CD4-positive, alpha-beta T cell (primary cell): ENCODE results near the gene CALHM4. TPM values are rescaled to one million over a fixed set of nuclear protein-coding genes. Genes with fewer than 3 reads are reported as not detected.

ENCODE experiments used
- ATAC-seq: fragments of 200-7000 bp; cut with Tn5 transposase; one replicate; pipeline ENCODE4 v1.10.0; 2022; ENCODE audit warnings: mild to moderate bottlenecking; ENCODE audit not compliant: poor library complexity
- CTCF ChIA-PET: fragments of 350-600 bp; sonication (Branson Sonifier 250); formaldehyde crosslinking; loops from one replicate; lab custom pipeline; 2021; ENCODE audit warnings: antibody characterized with exemption, inconsistent platforms; lab: Charles Lee
- POLR2A ChIA-PET: fragments of 350-600 bp; sonication (Branson Sonifier 250); formaldehyde crosslinking; loops from one replicate; lab custom pipeline; 2021; ENCODE audit warnings: antibody characterized with exemption, inconsistent platforms; lab: Charles Lee
- DNase-seq, 14 experiments: peaks; one replicate each; pipeline ENCODE4 v3.0.0-alpha.2; 2013 to 2020; ENCODE audit warnings: mixed read lengths in 2 of 14
- H3K27ac ChIP-seq, 2 donors: one replicate each; pipeline versions ENCODE4 v1.5.1 to v1.7.0; 2013; ENCODE audit warnings: low read length in 2 of 2, low read depth in 1 of 2, mild to moderate bottlenecking in 1 of 2
- H3K27me3 ChIP-seq, 2 experiments: 1 replicate in 1 of 2; 2 replicates in 1 of 2; pipeline versions ENCODE4 v1.6.1 to v1.7.0; 2013; ENCODE audit warnings: low read length in 2 of 2, control low read depth in 1 of 2, mild to moderate bottlenecking in 1 of 2, moderate library complexity in 1 of 2; ENCODE audit not compliant: insufficient read depth in 2 of 2, control insufficient read depth in 1 of 2
- H3K36me3 ChIP-seq: one replicate; pipeline ENCODE4 v1.6.1; 2013; ENCODE audit warnings: low read length, control low read depth; ENCODE audit not compliant: insufficient read depth
- H3K4me1 ChIP-seq: one replicate; pipeline ENCODE4 v1.6.1; 2013; ENCODE audit warnings: low read length, control low read depth; ENCODE audit not compliant: insufficient read depth
- H3K4me3 ChIP-seq: one replicate; pipeline ENCODE4 v1.5.1; 2013; ENCODE audit warnings: mild to moderate bottlenecking, low read length, moderate library complexity
- H3K9me3 ChIP-seq, 2 experiments: 1 replicate in 1 of 2; 2 replicates in 1 of 2; pipeline versions ENCODE4 v1.6.1 to v1.7.0; 2013; ENCODE audit warnings: low read length in 2 of 2, mild to moderate bottlenecking in 2 of 2, control low read depth in 1 of 2, moderate library complexity in 1 of 2; ENCODE audit not compliant: control insufficient read depth in 1 of 2, insufficient read depth in 1 of 2
- H3K27ac Mint-ChIP-seq: one replicate; pipeline ENCODE4 v1.8.0; 2020; ENCODE audit warnings: mixed read lengths
- H3K27me3 Mint-ChIP-seq: one replicate; pipeline ENCODE4 v1.8.0; 2021; ENCODE audit warnings: mixed read lengths
- H3K36me3 Mint-ChIP-seq: one replicate; pipeline ENCODE4 v1.8.0; 2021; ENCODE audit warnings: low read depth, mixed read lengths
- H3K4me1 Mint-ChIP-seq: one replicate; pipeline ENCODE4 v1.8.0; 2021; ENCODE audit warnings: low read depth, mixed read lengths
- H3K4me3 Mint-ChIP-seq: one replicate; pipeline ENCODE4 v1.8.0; 2020; ENCODE audit warnings: mild to moderate bottlenecking, mixed read lengths
- H3K9me3 Mint-ChIP-seq: one replicate; pipeline ENCODE4 v1.8.0; 2020; ENCODE audit warnings: mixed read lengths
- intact Hi-C, 2 experiments: fragments of 100-400 bp; cut with DNase I in 1 of 2; cut with micrococcal nuclease in 1 of 2; formaldehyde crosslinking; loops; one replicate each; pipeline versions ENCODE4 v1.15.1 to v1.9.0; 2023 to 2025; cut with DNase I, micrococcal nuclease
- total RNA-seq, 174 experiments: library from RNA in 2 of 174; stranded (reverse) in 2 of 174; gene quantifications; one replicate each; pipeline ENCODE4 v1.2.3 and lab custom pipeline; 2021 to 2026
- TF ChIP-seq, protein P1 (sequence below): fragments of 200-600 bp; IDR thresholded peaks from one replicate; pipeline ENCODE4 v1.8.0; 2022; ENCODE audit warnings: antibody characterized with exemption, mild to moderate bottlenecking

CALHM4 gene
- total RNA-seq, 2 experiments from 2014 or later, result not detected

DNA sequence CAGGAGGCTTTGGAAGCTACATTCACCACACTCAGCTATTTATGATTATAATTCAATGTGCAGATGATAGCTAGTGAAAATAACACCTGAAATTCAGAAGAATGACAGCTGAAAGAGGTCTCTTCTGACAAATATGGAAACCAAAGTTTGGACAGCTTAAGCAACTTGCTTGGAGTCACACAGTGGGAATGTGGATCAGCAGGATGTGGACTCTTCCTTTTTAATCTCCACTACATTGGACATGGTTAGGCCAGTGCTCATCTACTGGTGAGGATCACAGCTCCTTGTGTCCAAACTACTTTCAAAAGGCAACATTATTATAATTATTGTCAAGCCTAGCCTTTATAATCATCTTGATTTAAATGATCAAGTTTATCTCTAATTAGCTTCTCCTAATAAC lies 18.4 kb upstream of the CALHM4 start:
- DNase-seq (no peak), ATAC-seq (no peak)
- no peak overlapping the region for H3K27ac ChIP-seq
- ChIA-PET POLR2A (interaction anchor here (0.8 to 0.9 kb wide), 2 partner anchors 36 to 255 kb away, joined by 3 to 4 read pairs; partner anchors contain the start of genes RWDD1 and TSPYL1), CTCF (interaction anchor here (1.2 to 2.8 kb wide), 3 partner anchors 26 to 266 kb away, joined by 3 to 17 read pairs (median 3); no protein-coding TSS in a partner anchor)
- Mint-ChIP-seq H3K27me3 (peaks cover 31% of the 10 kb centered on the region), H3K27ac (no peak overlapping the region), H3K4me1 (no peaks in the 10 kb centered on the region), H3K4me3 (no peak overlapping the region), H3K9me3 (no peaks in the 10 kb centered on the region), H3K36me3 (no peaks in the 10 kb centered on the region)
- H3K9me3 ChIP-seq, result no peaks in the 10 kb centered on the region
- H3K36me3 ChIP-seq, result no peaks in the 10 kb centered on the region
- H3K4me3 ChIP-seq, result no peak overlapping the region
- TF ChIP-seq, protein P1, sequence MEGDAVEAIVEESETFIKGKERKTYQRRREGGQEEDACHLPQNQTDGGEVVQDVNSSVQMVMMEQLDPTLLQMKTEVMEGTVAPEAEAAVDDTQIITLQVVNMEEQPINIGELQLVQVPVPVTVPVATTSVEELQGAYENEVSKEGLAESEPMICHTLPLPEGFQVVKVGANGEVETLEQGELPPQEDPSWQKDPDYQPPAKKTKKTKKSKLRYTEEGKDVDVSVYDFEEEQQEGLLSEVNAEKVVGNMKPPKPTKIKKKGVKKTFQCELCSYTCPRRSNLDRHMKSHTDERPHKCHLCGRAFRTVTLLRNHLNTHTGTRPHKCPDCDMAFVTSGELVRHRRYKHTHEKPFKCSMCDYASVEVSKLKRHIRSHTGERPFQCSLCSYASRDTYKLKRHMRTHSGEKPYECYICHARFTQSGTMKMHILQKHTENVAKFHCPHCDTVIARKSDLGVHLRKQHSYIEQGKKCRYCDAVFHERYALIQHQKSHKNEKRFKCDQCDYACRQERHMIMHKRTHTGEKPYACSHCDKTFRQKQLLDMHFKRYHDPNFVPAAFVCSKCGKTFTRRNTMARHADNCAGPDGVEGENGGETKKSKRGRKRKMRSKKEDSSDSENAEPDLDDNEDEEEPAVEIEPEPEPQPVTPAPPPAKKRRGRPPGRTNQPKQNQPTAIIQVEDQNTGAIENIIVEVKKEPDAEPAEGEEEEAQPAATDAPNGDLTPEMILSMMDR, result no peak
- intact Hi-C loops, result loop anchor here (5.0 to 10.0 kb wide), 2 partner anchors 117 to 310 kb away; no protein-coding TSS in a partner anchor
- no peaks in the 10 kb centered on the region for H3K4me1 ChIP-seq
- peaks cover 0 to 5% of the 10 kb centered on the region in 2 experiments for H3K27me3 ChIP-seq

DNA sequence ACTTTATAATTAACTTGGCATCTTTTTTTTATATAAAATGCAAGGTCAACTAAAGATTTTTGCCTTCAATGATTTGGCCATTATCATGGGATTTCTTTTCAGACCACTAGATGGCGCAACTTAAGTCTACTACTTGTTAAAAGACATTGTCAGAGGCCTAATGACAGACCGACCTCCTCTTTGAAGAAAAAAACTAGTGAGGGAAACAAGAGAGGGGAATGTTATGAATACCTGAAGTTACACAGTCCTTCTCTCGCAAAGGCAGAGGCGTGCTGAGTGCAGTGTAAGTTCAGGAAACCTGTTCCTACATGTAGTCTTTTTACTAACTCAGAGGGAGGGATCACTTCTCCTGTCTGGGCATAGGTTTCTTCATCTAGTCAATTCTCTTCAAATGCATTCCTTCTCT lies 17.3 kb upstream of the CALHM4 start:
- no peak overlapping the region for H3K27ac ChIP-seq
- ChIA-PET CTCF (no interaction called here), POLR2A (interaction anchor here (0.9 kb wide), 1 partner anchor 35 kb away, joined by 3 read pairs; the partner anchor contains the start of gene RWDD1)
- Mint-ChIP-seq H3K4me1 (no peaks in the 10 kb centered on the region), H3K36me3 (no peaks in the 10 kb centered on the region), H3K9me3 (no peaks in the 10 kb centered on the region), H3K27me3 (peaks cover 38% of the 10 kb centered on the region), H3K27ac (no peak overlapping the region), H3K4me3 (no peak overlapping the region)
- H3K4me3 ChIP-seq, result no peak overlapping the region
- ATAC-seq (peak; percentile 39), DNase-seq (peak in 5 of 14 experiments; percentile 5 to 75 (median 56))
- H3K36me3 ChIP-seq, result no peaks in the 10 kb centered on the region
- no peaks in the 10 kb centered on the region for H3K4me1 ChIP-seq
- TF ChIP-seq, protein P1, result peak; percentile 83
- intact Hi-C loops, result loop anchor here (1.0 to 10.0 kb wide), 3 partner anchors 109 to 309 kb away; no protein-coding TSS in a partner anchor
- H3K27me3 ChIP-seq, result peaks cover 0 to 4% of the 10 kb centered on the region in 2 experiments
- H3K9me3 ChIP-seq, result no peaks in the 10 kb centered on the region

DNA sequence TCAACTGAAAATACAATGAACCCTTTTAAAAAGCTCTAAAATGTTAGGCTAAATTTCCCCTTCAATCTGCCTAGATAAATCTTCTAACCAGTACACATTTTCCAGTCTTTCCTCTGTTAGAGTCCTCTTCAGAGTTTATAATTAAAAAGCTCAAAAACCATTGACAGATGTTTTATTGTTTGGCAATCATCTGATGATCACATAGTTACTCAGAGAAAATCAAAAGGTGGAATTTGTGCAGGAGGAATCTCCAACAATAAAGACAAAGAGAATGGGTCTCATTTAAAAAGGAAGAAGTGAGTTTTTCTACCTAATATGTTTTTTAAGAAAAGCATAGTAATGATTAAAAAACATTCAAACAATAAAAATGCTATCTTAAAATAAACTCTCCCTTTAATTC lies 11.1 kb upstream of the CALHM4 start:
- H3K27me3 Mint-ChIP-seq, result peaks cover 46% of the 10 kb centered on the region
- DNase-seq (no peak), ATAC-seq (no peak)
- Histone ChIP-seq H3K4me1 (no peaks in the 10 kb centered on the region), H3K27ac (no peak overlapping the region), H3K4me3 (no peak overlapping the region), H3K36me3 (no peaks in the 10 kb centered on the region), H3K9me3 (no peaks in the 10 kb centered on the region), H3K27me3 (peaks cover 0 to 5% of the 10 kb centered on the region in 2 experiments)
- CTCF ChIA-PET, result interaction anchor here (0.8 to 0.9 kb wide), 2 partner anchors 18 to 19 kb away, joined by 3 read pairs; no protein-coding TSS in a partner anchor
- POLR2A ChIA-PET, result interaction anchor here (1.1 kb wide), 1 partner anchor 29 kb away, joined by 4 read pairs; the partner anchor contains the start of gene RWDD1
- TF ChIP-seq, protein P1, result no peak
- no peaks in the 10 kb centered on the region for H3K9me3 Mint-ChIP-seq
- no peak overlapping the region for H3K4me3 Mint-ChIP-seq
- H3K27ac Mint-ChIP-seq, result no peak overlapping the region
- no peaks in the 10 kb centered on the region for H3K4me1 Mint-ChIP-seq
- intact Hi-C loops, result no loop called here
- H3K36me3 Mint-ChIP-seq, result no peaks in the 10 kb centered on the region
